Hematopoietic multipotent progenitor cell treated with erythropoietin and hydrocortisone succinate and interleukin-3 and kit ligand, for 17 days (in vitro differentiated cells): ENCODE data around the gene SEZ6L.

Experiments
- DNase-seq: peaks from one replicate; pipeline ENCODE4 v3.0.0-alpha.2; 2015; ENCODE audit warnings: low spot score

SEZ6L gene

DNA sequence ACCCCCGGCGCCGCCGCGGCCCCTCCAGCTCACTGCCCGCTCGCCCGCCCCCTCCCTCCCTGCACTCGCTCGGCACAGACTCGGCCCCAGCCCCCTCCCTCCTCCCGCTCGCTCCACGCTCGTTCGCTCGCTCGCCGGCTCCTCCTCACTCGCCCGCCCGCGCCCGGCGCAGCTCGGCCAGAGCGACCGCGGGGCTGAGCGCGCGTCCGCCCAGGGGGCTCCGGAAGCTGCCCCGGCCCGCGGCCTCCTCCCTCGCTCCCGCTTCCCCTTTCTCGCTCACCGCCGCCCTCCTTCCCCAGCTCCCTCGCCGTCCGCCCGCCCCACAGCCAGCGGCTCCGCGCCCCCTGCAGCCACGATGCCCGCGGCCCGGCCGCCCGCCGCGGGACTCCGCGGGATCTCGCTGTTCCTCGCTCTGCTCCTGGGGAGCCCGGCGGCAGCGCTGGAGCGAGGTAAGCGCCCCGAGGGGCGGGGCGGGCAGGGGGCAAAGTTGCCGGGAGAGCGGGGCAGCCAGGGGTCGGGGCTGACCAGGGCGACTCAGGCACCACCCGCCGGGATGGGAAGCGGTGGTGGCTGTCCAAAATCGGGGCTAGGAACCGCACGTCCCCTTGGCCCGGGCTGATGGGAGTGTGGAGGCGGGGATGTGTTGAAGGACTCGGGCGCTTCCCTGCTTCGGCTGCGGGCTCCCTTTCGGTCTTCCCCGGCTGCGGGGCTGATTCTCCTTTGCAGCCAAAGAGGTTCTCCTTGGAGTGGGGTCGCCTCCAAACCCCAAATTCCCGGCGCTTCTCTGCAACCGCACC, at the start of gene SEZ6L:
TSS of gene SEZ6L (plus strand) at position 148 of the 797 bp plus-strand sequence. CDS start at position 356, 208 bp downstream.
- DNase-seq: no peak

DNA sequence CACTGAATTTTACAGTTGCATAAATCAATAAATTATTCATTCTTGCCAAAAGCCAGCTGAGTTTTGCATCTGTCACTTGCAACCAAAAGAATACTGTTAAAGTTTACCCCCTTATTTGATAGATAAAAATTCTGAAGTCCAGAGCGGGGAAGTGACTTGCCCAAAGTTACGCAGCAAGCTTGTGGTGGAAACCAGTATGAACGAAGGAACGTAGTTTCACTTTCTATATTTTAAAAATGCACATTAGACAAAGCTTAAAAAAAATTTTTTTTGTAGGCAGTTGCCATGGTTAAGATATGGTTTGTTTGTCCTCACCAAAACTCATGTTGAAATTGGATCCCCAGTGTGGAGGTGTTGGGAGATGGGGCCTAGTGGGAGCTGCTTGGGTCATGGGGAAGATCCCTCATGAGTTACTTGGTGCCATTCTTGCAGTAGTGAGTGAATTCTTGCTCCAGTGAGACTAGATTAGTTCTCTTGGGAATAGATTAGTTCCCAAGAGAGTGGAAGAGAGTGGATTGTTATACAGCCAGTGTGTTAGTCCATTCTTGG, 46.3 kb upstream of the SEZ6L start:
- DNase-seq: no peak

DNA sequence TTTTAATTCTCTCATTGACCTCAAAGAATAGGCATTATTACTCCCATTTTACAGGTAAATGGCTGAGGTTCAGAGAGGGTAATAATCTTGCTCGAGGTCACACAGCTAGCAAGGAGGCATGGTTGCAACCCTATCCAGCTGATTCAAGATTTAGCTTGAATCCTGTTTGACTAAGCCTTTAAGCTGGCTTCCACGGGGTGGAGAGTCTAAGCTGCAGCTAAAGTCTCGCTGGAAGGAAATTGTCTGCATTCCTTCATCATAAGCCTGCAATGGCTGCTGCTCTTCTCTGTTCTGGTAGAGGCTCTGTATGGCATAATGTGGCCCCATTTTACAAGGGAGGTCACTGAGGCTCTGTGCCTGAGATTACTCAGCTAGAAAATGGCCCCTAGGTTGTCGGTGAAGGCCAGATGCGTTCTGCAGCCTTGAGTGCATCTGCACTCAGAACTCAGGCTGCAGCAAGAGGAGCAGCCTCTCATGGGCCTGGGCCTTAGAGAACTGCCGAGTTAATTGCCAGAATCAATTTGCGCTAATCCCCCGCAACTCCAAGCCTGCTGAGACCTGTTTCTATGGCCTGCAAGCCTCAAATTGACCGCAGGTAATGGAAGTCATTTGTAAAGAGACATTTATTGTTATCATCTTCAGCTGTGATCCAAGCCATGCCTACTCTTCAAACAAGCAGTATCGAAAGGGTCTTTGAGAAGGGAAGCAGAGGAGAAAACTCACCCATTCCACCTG, 44.1 kb upstream of the SEZ6L start:
- DNase-seq: no peak

DNA sequence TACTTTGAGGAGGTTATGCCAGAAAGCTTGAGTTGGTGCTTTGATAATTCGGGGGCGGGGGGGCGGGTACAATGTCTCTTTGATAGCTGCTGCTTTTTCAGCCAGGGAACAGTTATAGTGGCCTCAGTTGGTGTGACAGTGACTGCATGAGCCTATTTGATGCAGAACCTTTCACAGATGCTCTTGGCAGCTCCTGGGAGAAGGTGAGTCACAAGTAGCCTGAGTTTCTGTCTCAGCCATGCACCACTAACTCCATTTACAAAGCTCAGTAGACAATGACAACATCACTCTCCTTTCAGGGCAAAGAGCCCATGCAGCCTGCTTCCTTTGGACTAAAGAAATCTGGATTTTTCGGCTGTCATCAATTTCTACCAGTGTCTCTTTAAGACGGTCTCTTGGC, 42.1 kb upstream of the SEZ6L start:
- DNase-seq: no peak

DNA sequence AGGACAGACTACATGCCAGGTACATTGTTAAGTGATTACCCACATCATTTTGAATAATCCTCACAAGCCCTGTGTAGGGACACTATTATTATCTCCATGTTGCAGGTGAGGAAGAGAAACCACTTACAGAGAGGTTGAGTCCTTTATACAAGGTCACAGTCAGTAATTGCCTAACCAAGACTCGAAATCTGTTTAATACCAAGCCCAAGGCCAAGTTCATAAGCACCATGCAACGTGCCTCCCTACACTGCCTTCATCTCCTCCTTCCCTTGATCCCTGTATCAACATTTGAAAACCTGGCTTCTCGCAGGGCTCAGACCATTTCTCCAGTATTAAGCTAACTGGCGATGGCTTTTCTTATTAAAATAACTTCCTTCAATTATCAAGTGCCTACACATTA, 41.7 kb upstream of the SEZ6L start:
- DNase-seq: no peak

DNA sequence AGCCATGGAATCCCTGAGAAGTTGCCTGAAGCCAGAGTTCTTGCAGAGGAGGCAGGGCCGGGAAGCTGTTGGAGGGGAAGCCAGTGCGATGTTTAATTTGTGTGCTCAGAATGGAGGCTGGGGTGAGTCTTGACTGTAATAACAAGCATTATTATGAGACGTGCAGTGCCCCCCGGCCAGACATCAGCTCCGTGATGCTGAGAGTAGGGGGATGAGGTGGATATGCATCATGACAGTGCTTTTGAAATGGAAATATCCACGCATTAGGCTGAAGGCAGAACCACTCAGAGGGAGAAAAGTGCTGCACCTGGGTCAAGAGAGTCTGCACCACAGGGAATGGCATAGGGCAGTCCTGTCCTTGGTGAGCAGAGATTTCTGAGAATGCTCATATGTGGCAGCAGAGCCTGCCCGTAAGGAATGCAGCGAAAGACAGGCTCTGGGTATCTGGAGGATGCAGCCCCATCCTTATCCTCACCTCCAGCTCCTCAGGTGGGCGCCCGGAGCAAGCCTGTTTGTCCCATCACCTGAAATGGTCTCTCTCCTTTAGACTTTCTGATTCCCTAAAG, 37.6 kb upstream of the SEZ6L start:
- no peak for DNase-seq

DNA sequence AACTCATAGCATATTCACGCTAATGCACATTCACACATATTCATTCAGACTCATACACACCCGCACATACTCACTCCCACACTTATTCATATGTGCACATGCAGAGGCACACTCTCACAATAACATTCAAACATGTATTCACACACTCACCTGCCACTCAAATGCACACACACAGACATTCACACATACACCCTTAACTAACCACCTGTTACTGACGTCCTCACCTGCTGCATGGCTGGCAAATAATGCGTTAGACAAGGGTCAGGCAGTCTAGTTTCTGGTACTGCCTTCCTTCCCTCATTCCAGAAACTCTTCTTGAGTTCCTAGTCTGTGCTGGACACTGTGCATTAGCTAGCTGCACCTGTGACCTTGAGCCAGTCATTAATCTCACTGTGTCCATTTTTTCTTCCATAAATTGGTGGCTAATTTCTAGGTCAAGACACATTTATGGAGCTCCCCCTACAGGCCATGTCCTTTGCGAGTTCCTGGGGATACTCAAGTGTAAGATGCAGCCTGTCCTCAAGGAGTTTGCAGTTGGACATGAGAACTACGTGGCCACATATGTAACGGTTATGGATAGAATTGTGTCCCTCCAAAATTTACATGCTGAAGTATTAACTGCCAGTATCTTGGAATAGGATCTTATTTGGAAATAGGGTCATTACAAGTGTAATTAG, 34.5 kb upstream of the SEZ6L start:
- no peak for DNase-seq

DNA sequence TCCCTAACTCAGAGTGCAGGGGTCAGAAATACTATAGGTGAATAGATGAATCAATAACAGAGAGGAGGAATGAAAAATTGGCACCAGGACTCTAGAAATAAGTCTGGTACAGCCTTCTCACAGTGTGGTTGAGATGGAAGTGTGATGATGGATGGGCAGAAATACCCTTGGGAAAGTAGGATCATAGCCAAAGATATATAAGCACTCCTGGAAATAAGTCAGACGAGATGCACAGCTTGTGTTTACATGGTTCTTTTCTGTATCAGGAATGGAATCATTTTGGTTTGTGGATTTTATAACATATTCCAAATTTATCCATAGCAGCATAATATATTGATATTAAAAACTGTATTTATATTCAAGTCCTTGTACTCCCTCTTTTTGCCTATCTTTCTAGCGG, 33.5 kb upstream of the SEZ6L start:
- no peak for DNase-seq

DNA sequence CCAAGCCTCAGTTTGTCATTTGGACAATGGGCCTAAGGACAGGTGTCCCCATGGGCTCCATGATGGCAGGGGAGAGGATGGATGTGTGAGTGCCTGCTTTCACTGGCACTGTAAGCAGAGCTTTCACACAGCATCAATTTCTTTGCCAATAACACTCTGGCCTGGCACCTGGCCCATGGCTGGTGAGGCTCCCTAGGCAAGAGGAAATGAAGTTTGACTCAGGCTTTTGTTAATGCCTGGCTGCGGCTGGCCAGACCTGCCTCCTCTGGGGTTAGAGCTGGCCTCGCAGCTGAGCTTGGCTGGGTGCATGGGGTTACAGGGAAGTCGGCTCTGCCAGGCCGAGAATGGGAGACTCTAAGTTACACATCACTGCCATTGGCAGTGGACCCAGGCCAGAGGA, 30.0 kb upstream of the SEZ6L start:
- no peak for DNase-seq

DNA sequence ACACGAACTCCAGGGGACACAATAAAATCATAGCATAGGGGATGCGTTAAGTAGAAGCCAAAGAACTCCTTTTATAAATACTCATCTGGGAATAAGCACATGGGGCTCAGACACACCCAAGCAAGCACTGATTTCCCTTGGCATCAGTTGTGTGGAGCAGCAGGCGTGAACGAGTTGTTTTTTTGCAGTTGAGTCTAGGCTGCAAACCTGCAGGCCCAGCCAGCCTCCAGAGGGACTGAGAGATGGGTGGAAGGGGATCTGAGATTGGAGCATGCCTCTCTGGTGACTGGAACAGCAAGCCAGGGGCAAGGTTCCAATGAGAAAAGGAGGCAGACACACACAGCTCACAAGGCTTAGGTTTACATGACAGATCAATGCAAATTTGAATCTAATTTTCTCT, 27.4 kb upstream of the SEZ6L start:
- no peak for DNase-seq

DNA sequence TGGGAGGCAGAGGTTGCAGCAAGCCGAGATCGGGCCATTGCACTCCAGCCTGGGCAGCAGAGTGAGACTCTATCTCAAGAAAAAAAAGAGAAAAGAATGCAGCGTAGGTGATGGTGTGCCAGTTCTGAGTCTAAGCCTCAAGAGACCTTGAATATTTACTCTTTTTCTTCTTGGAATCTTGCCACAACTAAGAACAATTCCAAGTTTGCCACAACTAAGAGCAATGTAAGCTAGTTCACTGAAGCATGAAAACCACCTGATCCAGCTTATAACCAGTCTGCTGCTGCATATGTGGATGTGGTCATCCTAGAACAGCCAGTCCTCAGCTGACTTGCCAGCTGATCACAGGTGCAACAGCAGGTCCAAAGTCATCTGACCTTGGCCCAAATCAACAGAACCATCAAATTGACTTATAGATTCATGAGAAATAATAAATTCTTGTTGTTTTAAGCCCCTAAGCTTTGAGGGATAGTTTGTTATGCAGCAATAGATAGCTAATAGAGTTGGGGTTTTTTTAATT, 25.4 kb upstream of the SEZ6L start:
- no peak for DNase-seq

DNA sequence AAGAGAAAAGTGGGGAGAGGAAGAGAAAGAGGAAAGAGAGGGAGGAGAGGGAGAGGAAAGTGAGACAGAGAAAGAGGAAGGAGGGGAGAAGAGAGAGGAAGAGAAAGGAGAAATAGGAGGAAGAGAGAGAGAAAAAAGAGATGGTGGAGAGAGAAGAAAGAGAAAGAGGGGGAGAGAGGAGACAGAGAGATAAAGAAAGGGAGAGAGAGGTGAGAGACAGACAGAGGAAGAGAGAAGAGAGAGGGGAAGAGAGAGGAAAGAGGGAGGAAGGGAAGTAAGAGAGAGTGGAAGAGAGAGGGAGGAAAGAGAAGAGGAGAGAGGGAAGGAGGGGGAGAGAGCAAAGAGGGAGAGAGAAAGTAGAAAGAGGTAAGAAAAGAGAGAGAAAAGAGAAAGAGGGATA, 9.4 kb upstream of the SEZ6L start:
- no peak for DNase-seq

DNA sequence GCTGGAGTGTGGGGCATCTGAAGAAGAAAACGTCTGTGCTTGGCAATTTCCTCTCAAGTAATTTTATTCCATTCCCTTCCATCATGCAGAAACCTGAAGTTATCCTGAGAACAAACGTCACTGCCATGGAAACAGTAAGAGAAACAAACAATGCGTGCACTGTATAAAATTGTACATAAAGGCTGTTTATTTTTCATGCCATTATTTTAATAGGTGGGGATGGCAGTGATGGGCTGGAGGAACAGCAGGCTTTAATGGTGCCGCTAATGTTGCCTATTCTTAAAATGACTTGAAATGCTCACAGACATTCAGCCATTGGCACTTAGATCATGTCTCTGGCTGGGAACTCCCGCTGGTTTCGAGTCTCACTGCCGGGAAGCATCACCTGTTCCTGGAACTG, 7.5 kb upstream of the SEZ6L start:
- DNase-seq: no peak

DNA sequence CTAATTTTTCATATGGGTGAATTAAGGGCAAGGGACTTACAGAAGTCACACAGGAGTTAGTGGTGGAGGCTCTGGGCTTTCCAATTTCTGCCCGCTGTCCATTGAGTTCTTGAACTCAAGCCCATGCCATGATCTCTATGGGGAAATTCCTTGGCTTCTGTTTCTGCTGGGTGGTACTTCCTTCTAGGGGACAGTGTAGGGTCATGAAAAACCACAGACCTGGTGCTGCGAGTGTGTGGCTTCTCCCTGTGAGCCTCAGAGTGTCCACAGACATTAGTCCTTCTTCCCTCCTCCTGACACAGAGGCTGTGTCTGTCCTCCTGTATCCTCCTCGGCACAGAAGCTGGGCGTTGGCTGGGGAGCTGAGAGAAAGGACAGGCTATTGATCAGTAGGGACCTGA, 6.3 kb upstream of the SEZ6L start:
- no peak for DNase-seq

DNA sequence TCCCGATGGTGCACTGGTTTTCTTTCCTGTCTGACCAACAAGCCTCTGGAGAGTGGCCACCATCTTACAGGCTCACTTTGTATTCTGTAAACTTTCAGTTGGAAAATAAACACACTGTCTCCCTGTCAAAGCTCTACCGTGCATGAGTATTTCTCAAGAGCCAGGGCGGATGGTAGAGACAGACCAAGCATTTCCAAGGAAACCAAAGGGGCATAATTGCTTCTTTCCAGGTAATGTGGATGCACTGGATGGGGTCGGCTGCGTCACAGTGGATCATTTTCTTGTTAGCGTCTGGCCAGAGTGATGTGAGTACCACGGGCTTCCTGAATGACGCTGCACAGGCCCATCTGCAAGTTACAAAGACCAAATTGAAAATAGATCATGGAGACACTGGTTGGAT, 5.1 kb upstream of the SEZ6L start:
- no peak for DNase-seq

DNA sequence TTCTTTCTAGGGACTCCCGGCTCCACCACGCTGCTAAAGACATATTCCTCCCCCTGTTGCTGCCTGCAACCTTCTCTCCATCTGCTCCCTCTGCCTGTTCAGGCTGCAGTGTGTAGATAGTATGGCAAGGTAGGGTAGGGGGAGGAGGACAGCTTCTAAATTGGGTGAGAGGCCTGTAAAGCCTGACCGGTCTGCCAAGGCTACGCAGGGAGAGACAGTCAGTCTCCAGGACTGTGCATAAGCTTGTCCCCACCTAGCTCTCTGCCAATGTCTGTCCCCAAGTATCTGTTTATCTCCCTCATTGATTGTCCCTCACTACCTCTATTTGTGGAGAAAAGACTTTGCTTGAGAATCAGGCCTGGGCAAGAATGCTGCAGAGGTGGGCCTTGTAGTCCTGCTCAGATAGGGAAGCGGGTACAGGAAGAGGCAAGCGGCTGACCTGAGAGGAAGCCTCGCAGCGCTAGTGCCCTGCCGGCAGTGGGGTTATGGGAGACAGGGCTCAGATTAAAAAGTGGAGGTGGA, 871 bp upstream of the SEZ6L start:
- no peak for DNase-seq

DNA sequence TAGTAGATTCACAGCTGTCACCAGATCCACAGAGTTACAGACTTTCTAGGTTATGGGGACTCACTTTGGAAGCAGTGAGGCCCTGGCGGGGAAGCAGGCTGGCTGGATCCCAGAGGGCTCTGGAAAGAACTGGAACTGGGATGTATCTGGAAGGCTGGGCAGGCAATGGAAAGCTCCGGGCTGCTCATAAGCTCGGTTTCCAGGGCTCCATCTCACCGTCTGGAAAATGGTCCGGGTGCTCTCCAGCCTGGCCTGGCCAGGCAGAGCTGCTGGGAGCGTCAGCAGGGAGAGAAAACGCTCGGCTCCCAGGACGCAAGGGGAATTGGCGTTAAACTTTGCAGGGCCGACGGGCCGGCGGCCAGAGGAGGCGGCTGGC, 335 bp upstream of the SEZ6L start:
- no peak for DNase-seq

DNA sequence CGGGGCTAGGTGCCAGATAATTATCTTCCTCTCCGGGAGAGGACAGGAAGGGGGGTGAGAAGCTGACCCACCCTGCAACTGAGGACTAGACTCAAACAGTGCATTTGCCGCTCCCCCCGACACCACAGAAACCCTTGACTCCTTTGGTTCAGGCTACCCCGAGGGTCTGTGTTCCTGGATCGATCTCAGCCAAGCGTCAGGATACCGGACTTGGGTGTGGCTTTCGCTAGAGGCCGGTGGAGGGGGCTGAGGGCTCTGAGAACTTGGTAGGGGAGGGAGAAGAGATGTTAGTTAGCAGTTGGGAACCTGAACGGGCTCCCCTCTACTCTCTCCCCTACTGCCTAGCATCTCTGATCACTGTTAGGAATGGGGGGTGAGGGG, 840 bp downstream of the SEZ6L start:
- DNase-seq: no peak

DNA sequence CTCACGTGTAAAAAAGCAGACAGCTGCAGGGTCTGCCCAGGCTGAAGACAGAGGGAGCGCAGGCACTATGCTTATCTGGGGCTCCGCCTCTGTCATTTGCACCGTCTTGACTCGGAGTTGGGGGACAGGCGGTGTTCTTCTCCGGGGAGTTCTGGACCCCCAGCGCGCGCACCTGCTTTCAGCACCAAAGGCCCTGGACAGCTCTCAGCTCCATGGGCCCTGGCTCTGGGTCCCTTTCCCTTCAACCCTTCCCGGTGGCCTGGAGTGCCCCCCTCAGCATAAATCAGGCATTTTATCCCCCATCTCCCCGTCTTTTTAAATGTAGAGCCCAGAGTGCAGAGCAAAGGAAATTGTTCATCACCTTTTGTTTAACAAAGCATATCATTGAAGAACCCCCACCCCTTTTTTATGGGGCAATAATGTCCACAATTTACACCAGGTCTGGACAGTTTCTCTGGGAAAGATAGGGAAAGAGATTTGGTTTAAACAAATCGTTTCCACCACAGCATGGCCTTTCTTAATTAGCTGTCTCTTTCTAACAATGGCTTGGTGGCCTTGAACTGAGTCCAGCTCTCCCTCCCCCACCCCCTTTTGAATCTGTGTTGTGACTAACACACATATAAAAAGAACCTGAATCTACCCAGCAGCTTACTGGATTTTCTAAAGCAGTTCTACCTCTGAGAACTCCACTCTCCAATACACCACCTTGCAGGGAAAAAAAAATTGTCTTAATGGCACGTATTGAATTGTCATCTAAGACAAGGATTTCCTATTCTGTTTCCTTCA, 1.7 kb downstream of the SEZ6L start:
- no peak for DNase-seq

DNA sequence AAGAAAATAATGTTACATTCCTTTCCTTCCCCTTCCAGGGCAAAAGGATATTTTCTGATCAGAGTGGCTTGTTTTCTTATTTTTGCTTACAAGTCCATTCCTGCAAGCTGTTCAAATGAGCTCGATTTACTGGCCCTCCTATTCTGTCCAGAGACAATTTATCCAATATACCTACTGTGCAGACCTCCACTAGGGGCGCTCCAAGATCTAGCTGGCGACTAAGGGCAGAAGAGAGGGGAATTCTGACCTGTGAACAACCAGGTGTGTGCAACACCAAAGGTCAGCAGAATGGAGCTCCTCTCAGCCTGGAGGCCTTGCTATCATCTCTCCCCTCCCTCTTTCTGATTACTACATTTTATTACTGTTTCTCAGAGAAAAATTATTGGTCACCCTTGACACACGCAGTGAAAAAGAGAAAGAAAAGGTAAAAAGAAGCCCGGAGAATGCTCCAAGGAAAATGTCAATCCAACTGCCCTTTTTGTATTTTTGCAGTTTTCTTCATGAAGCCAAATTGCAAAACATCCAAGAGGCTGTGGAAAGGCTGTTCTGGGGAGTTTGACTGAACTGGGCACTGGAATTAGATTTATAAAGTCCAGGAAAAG, 3.2 kb downstream of the SEZ6L start:
- DNase-seq: peak; percentile 6

DNA sequence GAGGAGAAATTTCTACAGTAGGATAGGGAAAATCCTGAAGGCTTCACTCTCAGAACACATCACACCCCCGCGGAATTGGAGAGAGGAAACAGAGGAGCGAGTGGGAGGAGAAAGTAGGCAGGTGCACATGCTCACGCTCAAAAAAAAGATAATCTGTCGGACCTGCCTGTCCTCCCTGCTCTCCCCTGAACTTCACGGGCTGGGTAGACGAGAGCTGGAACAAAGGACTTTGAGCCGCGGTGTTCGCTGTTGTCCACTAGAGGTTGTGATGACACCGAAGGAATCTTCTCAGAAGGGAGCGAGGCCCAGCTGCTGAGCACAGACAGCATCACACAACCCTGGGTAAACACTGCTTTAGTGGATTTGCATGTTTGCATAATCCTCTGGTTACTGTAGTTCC, 5.0 kb downstream of the SEZ6L start:
- no peak for DNase-seq
